ENCODE data around the gene LDHAL6B. TPM values are rescaled to one million over a fixed set of nuclear protein-coding genes. Genes with fewer than 3 reads are reported as not detected.

Gene LDHAL6B
- total and polyA plus RNA-seq, 2 of the 8 experiments (the other 6 are each of a cell fraction or from before 2014, with no cell fraction given), result not detected

- Histone ChIP-seq H3K18ac (ENCODE audit: extremely low read depth, low read length) (no peak overlapping the region), H3K4ac (replicated peaks; ENCODE audit: insufficient read length, low read depth, low read length) (no peak overlapping the region), H2BK20ac (ENCODE audit: low read length) (no peak overlapping the region), H4K8ac (ENCODE audit: extremely low read depth, insufficient read depth, low read length) (no peak overlapping the region; the same call in 1 of the 2 replicates), H2BK15ac (ENCODE audit: low read length) (no peak overlapping the region), H2BK120ac (replicated peaks; ENCODE audit: low read depth, low read length) (no peak overlapping the region), H3K9ac (replicated peaks in 1 of 4; ENCODE audit: extremely low read depth in 1 of 4, low read depth in 3 of 4, low read length in 3 of 4) (no peak overlapping the region), H4K5ac (ENCODE audit: insufficient read length, low read depth, low read length) (no peak overlapping the region), H2AK5ac (ENCODE audit: low read depth, low read length) (no peak overlapping the region), H3K4me2 (ENCODE audit: insufficient read depth in 1 of 2, low read depth in 2 of 2, low read length in 2 of 2) (no peak overlapping the region), H3K23me2 (ENCODE audit: low read depth, low read length) (no peaks in the 10 kb centered on the region), H3K36me3 (ENCODE audit: control insufficient read depth in 2 of 4, insufficient read depth in 4 of 4, low read length in 3 of 4) (peaks cover 2 to 31% (median 10%) of the 10 kb centered on the region in 4 experiments; a peak in 6 of 8 replicates), H2BK5ac (ENCODE audit: low read depth, low read length) (no peak overlapping the region), H3K23ac (ENCODE audit: insufficient read length) (no peak overlapping the region), H4K20me1 (replicated peaks in 1 of 2; ENCODE audit: control insufficient read depth in 1 of 2, insufficient read depth in 2 of 2, low read length in 2 of 2) (no peaks in the 10 kb centered on the region), H2BK12ac (ENCODE audit: low read depth, low read length) (no peak overlapping the region), H3K9me3 (ENCODE audit: insufficient read depth in 2 of 2, low read depth in 1 of 2, low read length in 1 of 2) (no peaks in the 10 kb centered on the region), H3K27ac (ENCODE audit: low read depth, low read length) (no peak overlapping the region), H4K91ac (replicated peaks; ENCODE audit: insufficient read length, low read length) (no peak overlapping the region), H3K79me2 (ENCODE audit: control insufficient read depth in 1 of 2, insufficient read depth in 2 of 2, low read length in 2 of 2) (no peaks in the 10 kb centered on the region), H3K4me1 (replicated peaks in 1 of 4; ENCODE audit: control insufficient read depth in 3 of 4, insufficient read depth in 4 of 4, low read length in 3 of 4) (no peaks in the 10 kb centered on the region), H3K27me3 (replicated peaks in 1 of 4; ENCODE audit: control insufficient read depth in 3 of 4, extremely low read depth in 1 of 4, insufficient read depth in 3 of 4, low read length in 3 of 4) (no peaks in the 10 kb centered on the region), H3K56ac (replicated peaks; ENCODE audit: insufficient read length, low read depth, low read length) (no peak overlapping the region), H2AFZ (ENCODE audit: low read length) (no peak overlapping the region), H3K14ac (ENCODE audit: insufficient read length) (no peak overlapping the region), H3K79me1 (ENCODE audit: low read depth, low read length) (no peaks in the 10 kb centered on the region; the same call in 1 of the 2 replicates), H3K4me3 (ENCODE audit: extremely low read depth in 1 of 4, insufficient read depth in 2 of 4, low read depth in 3 of 4, low read length in 4 of 4) (no peak overlapping the region)
- DNase-seq (ENCODE audit: low read depth in 1 of 2, low spot score in 2 of 2), result no peak
- 81% methylated on average over 7 of the region's 7 CpGs; no CpG with 5 or more reads in 1 of the 2 experiments for WGBS, 2 experiments (ENCODE audit: extremely low coverage in 1 of 2, insufficient coverage in 1 of 2, insufficient read length in 1 of 2, insufficient replicate concordance in 2 of 2, low coverage in 1 of 2, low lambda C conversion rate in 2 of 2, missing lambda C conversion rate in 1 of 2)
- TF ChIP-seq CBX5 (IDR thresholded peaks at IDR 0.05; ENCODE audit: low read depth, low read length) (no peak), HDAC6 (IDR thresholded peaks at IDR 0.05; ENCODE audit: low read depth, low read length) (no peak), ATF3 (IDR thresholded peaks at IDR 0.05; ENCODE audit: insufficient read depth, low read depth, low read length) (no peak), RNF2 (IDR thresholded peaks at IDR 0.05; ENCODE audit: borderline replicate concordance, low read depth, low read length, missing control alignments, poor library complexity, severe bottlenecking) (no peak), POLR2A (IDR thresholded peaks at IDR 0.05; ENCODE audit: control extremely low read depth in 1 of 2, low read depth in 2 of 2, low read length in 2 of 2) (no peak), E2F6 (IDR thresholded peaks at IDR 0.05) (no peak), SIX5 (IDR thresholded peaks at IDR 0.05; ENCODE audit: low read depth, low read length) (no peak), TBP (IDR thresholded peaks at IDR 0.05; ENCODE audit: low read depth, low read length) (no peak), TAF1 (IDR thresholded peaks at IDR 0.05; ENCODE audit: low read depth, low read length) (no peak)
- ChIA-PET CTCF (ENCODE audit: partially characterized antibody) (interaction anchor here (0.5 to 2.8 kb wide), 7 partner anchors 12 to 268 kb away, joined by 3 to 10 read pairs (median 3); no protein-coding TSS in a partner anchor), POLR2A (ENCODE audit: partially characterized antibody) (no interaction called here)
- FAIRE-seq, result no peak
Measured at GRCh38 chr15:59224474-59224873, 17.8 kb downstream of the LDHAL6B start.

Data from H1 (cell line).